ENCODE measurements around the gene PRRC2B.
A peak's percentile ranks its signal among the peaks of the same experiment; 100 is the strongest.

PRRC2B gene

GRCh38 chr9:131443648-131444047, 49.8 kb downstream of the PRRC2B start:
- no CpG with 5 or more reads among the region's 2 CpGs for WGBS (ENCODE audit: extremely low coverage, insufficient coverage, insufficient read length)
- Histone ChIP-seq H3K27me3 (ENCODE audit: insufficient read depth, low read length) (no peaks in the 10 kb centered on the region), H4K91ac (ENCODE audit: low read depth, low read length) (no peak overlapping the region), H2BK12ac (ENCODE audit: low read length) (no peak overlapping the region), H3K14ac (ENCODE audit: low read length) (no peak overlapping the region), H3K79me1 (ENCODE audit: low read length) (no peaks in the 10 kb centered on the region), H3K23ac (ENCODE audit: low read length) (no peak overlapping the region), H2AK5ac (ENCODE audit: low read length) (no peak overlapping the region), H3K4me3 (ENCODE audit: low read depth, low read length) (no peak overlapping the region), H2AFZ (ENCODE audit: insufficient read depth, low read length, poor library complexity) (no peak overlapping the region), H3K27ac (ENCODE audit: low read depth, low read length) (no peak overlapping the region), H3K4ac (ENCODE audit: low read depth, low read length) (no peak overlapping the region), H3K79me2 (ENCODE audit: control insufficient read depth, insufficient read depth, low read length, poor library complexity) (no peaks in the 10 kb centered on the region), H3K4me1 (ENCODE audit: control insufficient read depth in 1 of 2, insufficient read depth in 2 of 2, low read length in 2 of 2) (no peaks in the 10 kb centered on the region), H2BK5ac (ENCODE audit: low read depth, low read length, poor library complexity) (no peak overlapping the region), H3K9ac (ENCODE audit: low read length) (no peak overlapping the region), H3K4me2 (ENCODE audit: low read length) (no peak overlapping the region), H3K36me3 (ENCODE audit: control insufficient read depth in 1 of 2, insufficient read depth in 2 of 2, low read length in 2 of 2) (peaks cover 68 to 79% of the 10 kb centered on the region in 2 experiments), H2BK120ac (ENCODE audit: insufficient read depth, low read length, poor library complexity) (no peak overlapping the region), H4K12ac (ENCODE audit: low read depth, low read length) (no peak overlapping the region), H3K18ac (ENCODE audit: low read length) (no peak overlapping the region), H4K8ac (ENCODE audit: low read depth, low read length) (no peak overlapping the region), H3K9me3 (ENCODE audit: insufficient read depth, low read depth, low read length) (no peaks in the 10 kb centered on the region)
- DNase-seq: no peak

GRCh38 chr9:131446276-131446675, 52.4 kb downstream of the PRRC2B start:
- no peak overlapping the region for H3K27ac ChIP-seq (ENCODE audit: low read depth, low read length)
- no peak overlapping the region for H2AK5ac ChIP-seq (ENCODE audit: low read length)
- no peak for DNase-seq
- H3K27me3 ChIP-seq (ENCODE audit: insufficient read depth, low read length): no peaks in the 10 kb centered on the region
- H3K9me3 ChIP-seq (ENCODE audit: insufficient read depth, low read depth, low read length): no peaks in the 10 kb centered on the region
- H2AFZ ChIP-seq (ENCODE audit: insufficient read depth, low read length, poor library complexity): no peak overlapping the region
- H2BK12ac ChIP-seq (ENCODE audit: low read length): no peak overlapping the region
- no peak overlapping the region for H2BK120ac ChIP-seq (ENCODE audit: insufficient read depth, low read length, poor library complexity)
- no peak overlapping the region for H3K9ac ChIP-seq (ENCODE audit: low read length)
- no peak overlapping the region for H4K91ac ChIP-seq (ENCODE audit: low read depth, low read length)
- no peaks in the 10 kb centered on the region for H3K4me1 ChIP-seq (ENCODE audit: control insufficient read depth in 1 of 2, insufficient read depth in 2 of 2, low read length in 2 of 2)
- no peak overlapping the region for H3K14ac ChIP-seq (ENCODE audit: low read length)
- no peak overlapping the region for H3K4me2 ChIP-seq (ENCODE audit: low read length)
- H4K8ac ChIP-seq (ENCODE audit: low read depth, low read length): no peak overlapping the region
- H3K36me3 ChIP-seq (ENCODE audit: control insufficient read depth in 1 of 2, insufficient read depth in 2 of 2, low read length in 2 of 2): peaks cover 63 to 67% of the 10 kb centered on the region in 2 experiments
- no peaks in the 10 kb centered on the region for H3K79me1 ChIP-seq (ENCODE audit: low read length)
- H3K4ac ChIP-seq (ENCODE audit: low read depth, low read length): no peak overlapping the region
- H2BK5ac ChIP-seq (ENCODE audit: low read depth, low read length, poor library complexity): no peak overlapping the region
- WGBS (ENCODE audit: extremely low coverage, insufficient coverage, insufficient read length): no CpG with 5 or more reads among the region's 11 CpGs
- no peaks in the 10 kb centered on the region for H3K79me2 ChIP-seq (ENCODE audit: control insufficient read depth, insufficient read depth, low read length, poor library complexity)
- no peak overlapping the region for H3K18ac ChIP-seq (ENCODE audit: low read length)
- no peak overlapping the region for H3K4me3 ChIP-seq (ENCODE audit: low read depth, low read length)
- H4K12ac ChIP-seq (ENCODE audit: low read depth, low read length): no peak overlapping the region
- no peak overlapping the region for H3K23ac ChIP-seq (ENCODE audit: low read length)

GRCh38 chr9:131447148-131447547, 53.3 kb downstream of the PRRC2B start:
- Histone ChIP-seq H3K27me3 (ENCODE audit: insufficient read depth, low read length) (no peaks in the 10 kb centered on the region), H2AFZ (ENCODE audit: insufficient read depth, low read length, poor library complexity) (no peak overlapping the region), H3K4me3 (ENCODE audit: low read depth, low read length) (no peak overlapping the region), H3K9ac (ENCODE audit: low read length) (no peak overlapping the region), H3K9me3 (ENCODE audit: insufficient read depth, low read depth, low read length) (no peaks in the 10 kb centered on the region), H2BK12ac (ENCODE audit: low read length) (no peak overlapping the region), H4K91ac (ENCODE audit: low read depth, low read length) (no peak overlapping the region), H2BK5ac (ENCODE audit: low read depth, low read length, poor library complexity) (no peak overlapping the region), H3K4ac (ENCODE audit: low read depth, low read length) (no peak overlapping the region), H3K23ac (ENCODE audit: low read length) (no peak overlapping the region), H4K8ac (ENCODE audit: low read depth, low read length) (no peak overlapping the region), H3K4me2 (ENCODE audit: low read length) (no peak overlapping the region), H3K79me2 (ENCODE audit: control insufficient read depth, insufficient read depth, low read length, poor library complexity) (peaks cover 2% of the 10 kb centered on the region), H3K18ac (ENCODE audit: low read length) (no peak overlapping the region), H2AK5ac (ENCODE audit: low read length) (no peak overlapping the region), H3K14ac (ENCODE audit: low read length) (no peak overlapping the region), H3K4me1 (ENCODE audit: control insufficient read depth in 1 of 2, insufficient read depth in 2 of 2, low read length in 2 of 2) (no peaks in the 10 kb centered on the region), H3K27ac (ENCODE audit: low read depth, low read length) (no peak overlapping the region), H2BK120ac (ENCODE audit: insufficient read depth, low read length, poor library complexity) (no peak overlapping the region), H4K12ac (ENCODE audit: low read depth, low read length) (no peak overlapping the region), H3K79me1 (ENCODE audit: low read length) (no peaks in the 10 kb centered on the region), H3K36me3 (ENCODE audit: control insufficient read depth in 1 of 2, insufficient read depth in 2 of 2, low read length in 2 of 2) (peaks cover 60 to 63% of the 10 kb centered on the region in 2 experiments)
- WGBS (ENCODE audit: extremely low coverage, insufficient coverage, insufficient read length): no CpG with 5 or more reads among the region's 8 CpGs
- DNase-seq: no peak

- Histone ChIP-seq H3K18ac (ENCODE audit: low read length) (peak overlapping the region; percentile 35), H2AK5ac (ENCODE audit: low read length) (no peak overlapping the region), H3K14ac (ENCODE audit: low read length) (no peak overlapping the region), H3K4me1 (ENCODE audit: control insufficient read depth in 1 of 2, insufficient read depth in 2 of 2, low read length in 2 of 2) (no peaks in the 10 kb centered on the region), H4K8ac (ENCODE audit: low read depth, low read length) (no peak overlapping the region), H3K79me2 (ENCODE audit: control insufficient read depth, insufficient read depth, low read length, poor library complexity) (peaks cover 2% of the 10 kb centered on the region), H2BK12ac (ENCODE audit: low read length) (no peak overlapping the region), H3K36me3 (ENCODE audit: control insufficient read depth in 1 of 2, insufficient read depth in 2 of 2, low read length in 2 of 2) (peaks cover 57 to 58% of the 10 kb centered on the region in 2 experiments), H3K9me3 (ENCODE audit: insufficient read depth, low read depth, low read length) (no peaks in the 10 kb centered on the region), H4K91ac (ENCODE audit: low read depth, low read length) (no peak overlapping the region), H3K23ac (ENCODE audit: low read length) (no peak overlapping the region), H3K4me3 (ENCODE audit: low read depth, low read length) (no peak overlapping the region), H4K12ac (ENCODE audit: low read depth, low read length) (no peak overlapping the region), H3K4me2 (ENCODE audit: low read length) (no peak overlapping the region), H3K9ac (ENCODE audit: low read length) (no peak overlapping the region), H2BK120ac (ENCODE audit: insufficient read depth, low read length, poor library complexity) (no peak overlapping the region), H3K27me3 (ENCODE audit: insufficient read depth, low read length) (no peaks in the 10 kb centered on the region), H3K27ac (ENCODE audit: low read depth, low read length) (no peak overlapping the region), H3K79me1 (ENCODE audit: low read length) (no peaks in the 10 kb centered on the region), H2BK5ac (ENCODE audit: low read depth, low read length, poor library complexity) (no peak overlapping the region), H2AFZ (ENCODE audit: insufficient read depth, low read length, poor library complexity) (no peak overlapping the region), H3K4ac (ENCODE audit: low read depth, low read length) (peak overlapping the region; percentile 15)
- WGBS (ENCODE audit: extremely low coverage, insufficient coverage, insufficient read length): no CpG with 5 or more reads among the region's 14 CpGs
- DNase-seq: no peak
These were observed 53.7 kb downstream of the PRRC2B start for GRCh38 chr9:131447600-131447999.
